Measurements from ENCODE around the gene ARFGAP1.

- TF ChIP-seq CTCF (IDR thresholded peaks at IDR 0.05): no peak
- no peak for TF ChIP-seq MAX (CRISPR knock-in tag; IDR thresholded peaks at IDR 0.05)
- TF ChIP-seq, protein P1, sequence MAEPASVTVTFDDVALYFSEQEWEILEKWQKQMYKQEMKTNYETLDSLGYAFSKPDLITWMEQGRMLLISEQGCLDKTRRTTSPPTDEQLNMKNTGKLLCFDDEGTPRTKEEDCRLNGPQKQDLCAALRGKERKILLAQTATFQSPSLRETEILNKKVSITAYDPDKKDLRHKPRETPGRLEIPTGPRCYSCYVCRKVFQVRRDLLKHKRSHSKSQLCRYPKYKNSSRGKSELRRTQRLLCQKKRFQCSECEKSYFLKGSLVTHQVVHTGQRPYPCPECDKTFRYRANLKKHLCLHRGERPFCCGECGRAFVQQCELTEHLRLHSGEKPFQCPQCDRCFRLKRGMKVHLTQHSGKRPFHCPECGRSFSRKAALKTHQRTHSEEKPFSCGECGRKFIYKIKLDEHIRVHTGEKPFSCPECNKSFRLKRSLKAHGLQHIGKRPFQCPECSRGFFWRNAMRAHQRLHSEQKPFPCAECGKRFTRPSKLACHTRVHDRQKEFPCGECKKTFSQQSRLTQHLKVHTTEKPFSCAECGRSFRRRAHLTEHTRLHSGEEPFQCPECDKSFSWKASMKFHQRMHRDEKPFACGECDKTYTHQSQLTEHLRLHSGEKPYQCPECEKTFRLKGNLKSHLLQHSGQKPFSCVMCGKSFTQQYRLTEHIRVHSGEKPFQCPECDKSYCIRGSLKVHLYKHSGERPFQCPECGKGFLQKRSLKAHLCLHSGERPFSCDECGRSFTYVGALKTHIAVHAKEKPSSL (CRISPR knock-in tag; conservative IDR thresholded peaks at IDR 0.05): no peak
- TF ChIP-seq SP1 (CRISPR knock-in tag; conservative IDR thresholded peaks at IDR 0.05): no peak
Observed at GRCh38 chr20:63336232-63336752, 63.7 kb downstream of the ARFGAP1 start.
